ENCODE measurements around the gene COMP.

DNA sequence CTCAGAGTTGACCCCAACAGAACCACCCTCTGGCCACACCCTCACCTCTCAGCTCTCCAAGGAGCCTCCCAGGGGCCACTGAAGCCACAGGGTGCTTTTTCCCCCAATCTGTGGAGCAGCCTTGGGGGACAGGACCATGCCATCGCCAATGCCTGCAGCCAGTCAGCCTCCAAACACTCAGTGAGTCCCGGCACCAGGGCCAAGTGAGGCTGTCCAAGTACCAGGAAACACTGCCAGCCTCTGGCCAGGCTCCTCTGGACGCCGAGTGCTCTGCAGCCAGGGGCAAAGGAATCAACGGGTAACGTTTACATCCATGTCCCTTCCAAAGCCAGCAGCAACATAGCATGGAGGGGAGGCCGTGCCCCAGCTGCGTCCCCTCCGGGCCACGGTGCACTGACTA, 9.5 kb upstream of the COMP start:
- TF ChIP-seq, protein P1, sequence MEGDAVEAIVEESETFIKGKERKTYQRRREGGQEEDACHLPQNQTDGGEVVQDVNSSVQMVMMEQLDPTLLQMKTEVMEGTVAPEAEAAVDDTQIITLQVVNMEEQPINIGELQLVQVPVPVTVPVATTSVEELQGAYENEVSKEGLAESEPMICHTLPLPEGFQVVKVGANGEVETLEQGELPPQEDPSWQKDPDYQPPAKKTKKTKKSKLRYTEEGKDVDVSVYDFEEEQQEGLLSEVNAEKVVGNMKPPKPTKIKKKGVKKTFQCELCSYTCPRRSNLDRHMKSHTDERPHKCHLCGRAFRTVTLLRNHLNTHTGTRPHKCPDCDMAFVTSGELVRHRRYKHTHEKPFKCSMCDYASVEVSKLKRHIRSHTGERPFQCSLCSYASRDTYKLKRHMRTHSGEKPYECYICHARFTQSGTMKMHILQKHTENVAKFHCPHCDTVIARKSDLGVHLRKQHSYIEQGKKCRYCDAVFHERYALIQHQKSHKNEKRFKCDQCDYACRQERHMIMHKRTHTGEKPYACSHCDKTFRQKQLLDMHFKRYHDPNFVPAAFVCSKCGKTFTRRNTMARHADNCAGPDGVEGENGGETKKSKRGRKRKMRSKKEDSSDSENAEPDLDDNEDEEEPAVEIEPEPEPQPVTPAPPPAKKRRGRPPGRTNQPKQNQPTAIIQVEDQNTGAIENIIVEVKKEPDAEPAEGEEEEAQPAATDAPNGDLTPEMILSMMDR (IDR thresholded peaks at IDR 0.05): no peak
- TF ChIP-seq POLR2A (IDR thresholded peaks at IDR 0.05) (no peak), POLR2AphosphoS5 (IDR thresholded peaks at IDR 0.05) (no peak)
